SK-N-SH (cell line): ENCODE data around the gene RHBG.

Source experiments
- CTCF ChIP-seq: fragments of 200-600 bp; sonication (generic); IDR thresholded peaks from 2 replicates; pipeline ENCODE4 v1.6.1; 2017; ENCODE audit warnings: antibody characterized with exemption, mild to moderate bottlenecking, moderate library complexity
- EP300 ChIP-seq, 2 experiments: IDR thresholded peaks; 2 replicates each; pipeline versions ENCODE4 v1.4.0 to v1.6.1; 2012; ENCODE audit warnings: borderline replicate concordance in 1 of 2, low read depth in 1 of 2, low read length in 1 of 2
- FOXJ3 ChIP-seq: sonication (generic); formaldehyde crosslinking; IDR thresholded peaks from 2 replicates; pipeline ENCODE4 v1.5.1; 2020; ENCODE audit warnings: mild to moderate bottlenecking, missing genetic modification reagents
- GABPA ChIP-seq: IDR thresholded peaks from 2 replicates; pipeline ENCODE4 v1.4.0; 2012; ENCODE audit warnings: low read depth, mild to moderate bottlenecking
- GATA2 ChIP-seq: sonication (generic); formaldehyde crosslinking; IDR thresholded peaks from 2 replicates; pipeline ENCODE4 v1.5.0; 2020; ENCODE audit warnings: mild to moderate bottlenecking, missing genetic modification reagents
- MAX ChIP-seq: IDR thresholded peaks from 2 replicates; pipeline ENCODE4 v1.4.0; 2012; ENCODE audit warnings: low read depth
- NFIC ChIP-seq: IDR thresholded peaks from 2 replicates; pipeline ENCODE4 v1.4.0; 2012; ENCODE audit warnings: borderline replicate concordance
- NRF1 ChIP-seq: IDR thresholded peaks from 2 replicates; pipeline ENCODE4 v1.6.1; 2012; ENCODE audit warnings: low read depth, mild to moderate bottlenecking, low read length
- POLR2AphosphoS5 ChIP-seq: IDR thresholded peaks from 2 replicates; pipeline ENCODE4 v1.6.1; 2012; ENCODE audit warnings: low read depth, low read length
- SIN3A ChIP-seq: IDR thresholded peaks from 2 replicates; pipeline ENCODE4 v1.6.1; 2012; ENCODE audit warnings: low read depth, mild to moderate bottlenecking, low read length, moderate library complexity, borderline replicate concordance
- YY1 ChIP-seq: IDR thresholded peaks from 2 replicates; pipeline ENCODE4 v1.4.0; 2012; ENCODE audit warnings: low read depth, mild to moderate bottlenecking

- no peak for TF ChIP-seq FOXJ3 (CRISPR knock-in tag)
- no peak for TF ChIP-seq YY1
- TF ChIP-seq CTCF, result no peak
- TF ChIP-seq GABPA, result no peak
- TF ChIP-seq GATA2, result no peak
- TF ChIP-seq POLR2AphosphoS5, result no peak
- no peak for TF ChIP-seq NFIC
- TF ChIP-seq EP300 (IDR thresholded peaks at IDR 0.05; ENCODE audit: borderline replicate concordance in 1 of 2, low read depth in 1 of 2, low read length in 1 of 2), result no peak
- no peak for TF ChIP-seq MAX
- no peak for TF ChIP-seq NRF1
- TF ChIP-seq SIN3A, result no peak
Observed at GRCh38 chr1:156390469-156391365, 21.7 kb downstream of the RHBG start.
